GM21447 (cell line): Measurements from ENCODE around the gene SEMA4D.

Experiments
- ATAC-seq: cut with Tn5 transposase; IDR thresholded peaks from one replicate; pipeline ENCODE4 v1.9.1; 2021; ENCODE audit not compliant: unreplicated experiment

SEMA4D gene

GRCh38 chr9:89325733-89326132 is 172.2 kb downstream of the SEMA4D start:
- ATAC-seq, result no peak

GRCh38 chr9:89323390-89323789 is 174.5 kb downstream of the SEMA4D start:
- no peak for ATAC-seq

- no peak for ATAC-seq
Observed at GRCh38 chr9:89319015-89319905, 178.7 kb downstream of the SEMA4D start.

- ATAC-seq, result peak; percentile 85
Observed at GRCh38 chr9:89318123-89319014, 179.5 kb downstream of the SEMA4D start, which contains the start of gene SECISBP2. Gene SECISBP2 (plus strand): TSS chr9:89318500. CDS start chr9:89318577, 77 bp downstream.

- no peak for ATAC-seq
Observed at GRCh38 chr9:89317282-89317681, 180.6 kb downstream of the SEMA4D start.

GRCh38 chr9:89315482-89315881 is 182.4 kb downstream of the SEMA4D start:
- no peak for ATAC-seq

GRCh38 chr9:89314955-89315354 is 183.0 kb downstream of the SEMA4D start:
- no peak for ATAC-seq

- no peak for ATAC-seq
Observed at GRCh38 chr9:89313842-89314241, 184.1 kb downstream of the SEMA4D start.

- no peak for ATAC-seq
Observed at GRCh38 chr9:89312222-89312571, 185.7 kb downstream of the SEMA4D start.

GRCh38 chr9:89311346-89312221 is 186.3 kb downstream of the SEMA4D start:
- peak; percentile 1 for ATAC-seq
